ENCODE measurements around the gene EYS. TPM values are rescaled to one million over a fixed set of nuclear protein-coding genes. Genes with fewer than 3 reads are reported as not detected.

EYS gene
- total RNA-seq, 2 donors from 2014 or later, result not detected

GRCh38 chr6:64404396-64404795 lies 1302.6 kb downstream of the EYS start:
- DNase-seq (ENCODE audit: low spot score) (no peak), ATAC-seq (ENCODE audit: insufficient number of reproducible peaks, low FRiP score, low read depth) (no peak)
- H3K4me3 ChIP-seq, result no peak overlapping the region
- H3K4me1 ChIP-seq (ENCODE audit: control insufficient read depth in 1 of 2, low read depth in 2 of 2), result no peaks in the 10 kb centered on the region
- no peak for TF ChIP-seq CTCF (IDR thresholded peaks at IDR 0.05)
- no peaks in the 10 kb centered on the region for H3K36me3 ChIP-seq
- H3K9me3 ChIP-seq, result no peaks in the 10 kb centered on the region
- H3K27me3 ChIP-seq (replicated peaks; ENCODE audit: insufficient read depth), result no peaks in the 10 kb centered on the region
- H3K27ac ChIP-seq, result no peak overlapping the region

GRCh38 chr6:64383277-64383676 lies 1323.7 kb downstream of the EYS start:
- Histone ChIP-seq H3K4me1 (ENCODE audit: control insufficient read depth in 1 of 2, low read depth in 2 of 2) (no peaks in the 10 kb centered on the region), H3K27me3 (replicated peaks; ENCODE audit: insufficient read depth) (no peaks in the 10 kb centered on the region), H3K4me3 (no peak overlapping the region), H3K36me3 (no peaks in the 10 kb centered on the region), H3K27ac (no peak overlapping the region), H3K9me3 (no peaks in the 10 kb centered on the region)
- TF ChIP-seq CTCF (IDR thresholded peaks at IDR 0.05), result no peak
- ATAC-seq (ENCODE audit: insufficient number of reproducible peaks, low FRiP score, low read depth) (no peak), DNase-seq (ENCODE audit: low spot score) (no peak)

GRCh38 chr6:64376394-64376793 lies 1330.6 kb downstream of the EYS start:
- ATAC-seq (ENCODE audit: insufficient number of reproducible peaks, low FRiP score, low read depth) (no peak), DNase-seq (ENCODE audit: low spot score) (no peak)
- TF ChIP-seq CTCF (IDR thresholded peaks at IDR 0.05), result no peak
- Histone ChIP-seq H3K9me3 (no peaks in the 10 kb centered on the region), H3K36me3 (no peaks in the 10 kb centered on the region), H3K4me1 (ENCODE audit: control insufficient read depth in 1 of 2, low read depth in 2 of 2) (no peaks in the 10 kb centered on the region), H3K27me3 (replicated peaks; ENCODE audit: insufficient read depth) (no peaks in the 10 kb centered on the region), H3K4me3 (no peak overlapping the region), H3K27ac (no peak overlapping the region)

- Histone ChIP-seq H3K9me3 (no peaks in the 10 kb centered on the region), H3K36me3 (no peaks in the 10 kb centered on the region), H3K27me3 (replicated peaks; ENCODE audit: insufficient read depth) (no peaks in the 10 kb centered on the region), H3K27ac (no peak overlapping the region), H3K4me1 (ENCODE audit: control insufficient read depth in 1 of 2, low read depth in 2 of 2) (no peaks in the 10 kb centered on the region), H3K4me3 (no peak overlapping the region)
- ATAC-seq (ENCODE audit: insufficient number of reproducible peaks, low FRiP score, low read depth) (no peak), DNase-seq (ENCODE audit: low spot score) (no peak)
- no peak for TF ChIP-seq CTCF (IDR thresholded peaks at IDR 0.05)
Observed at GRCh38 chr6:64357430-64357829, 1349.6 kb downstream of the EYS start.

GRCh38 chr6:64347411-64347810 lies 1359.6 kb downstream of the EYS start:
- Histone ChIP-seq H3K4me3 (no peak overlapping the region), H3K36me3 (no peaks in the 10 kb centered on the region), H3K27me3 (replicated peaks; ENCODE audit: insufficient read depth) (no peaks in the 10 kb centered on the region), H3K27ac (no peak overlapping the region), H3K4me1 (ENCODE audit: control insufficient read depth in 1 of 2, low read depth in 2 of 2) (no peaks in the 10 kb centered on the region), H3K9me3 (no peaks in the 10 kb centered on the region)
- DNase-seq (ENCODE audit: low spot score), result no peak
- no peak for ATAC-seq (ENCODE audit: insufficient number of reproducible peaks, low FRiP score, low read depth)
- TF ChIP-seq CTCF (IDR thresholded peaks at IDR 0.05), result no peak

Measured in thoracic aorta (tissue), 2 donors.